ENCODE data around the gene MRPL37.
"Not testable (repeated sequence)": the region's sequence is repeated elsewhere in the genome, so short reads cannot be mapped to it uniquely, and the experiment has no call there.

The MRPL37 gene

DNA sequence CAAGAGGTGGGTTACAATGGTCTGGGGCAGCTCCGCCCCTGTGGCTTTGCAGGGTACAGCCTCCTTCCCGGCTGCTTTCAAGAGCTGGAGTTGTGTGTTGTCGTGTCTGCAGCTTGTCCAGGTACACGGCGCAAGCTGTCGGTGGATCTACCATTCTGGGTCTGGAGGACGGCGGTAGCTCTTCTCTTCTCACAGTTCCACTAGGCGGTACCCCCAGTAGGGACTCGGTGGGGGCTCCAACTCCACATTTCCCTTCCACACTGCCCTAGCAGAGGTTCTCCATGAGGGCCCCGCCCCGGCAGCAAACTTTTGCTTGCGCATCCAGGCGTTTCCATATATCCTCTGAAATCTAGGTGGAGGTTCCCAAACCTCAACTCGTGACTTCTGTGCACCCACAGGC is 34.8 kb upstream of the MRPL37 start:
- no peaks in the 10 kb centered on the region for H3K36me3 Mint-ChIP-seq (ENCODE audit: low read depth)

DNA sequence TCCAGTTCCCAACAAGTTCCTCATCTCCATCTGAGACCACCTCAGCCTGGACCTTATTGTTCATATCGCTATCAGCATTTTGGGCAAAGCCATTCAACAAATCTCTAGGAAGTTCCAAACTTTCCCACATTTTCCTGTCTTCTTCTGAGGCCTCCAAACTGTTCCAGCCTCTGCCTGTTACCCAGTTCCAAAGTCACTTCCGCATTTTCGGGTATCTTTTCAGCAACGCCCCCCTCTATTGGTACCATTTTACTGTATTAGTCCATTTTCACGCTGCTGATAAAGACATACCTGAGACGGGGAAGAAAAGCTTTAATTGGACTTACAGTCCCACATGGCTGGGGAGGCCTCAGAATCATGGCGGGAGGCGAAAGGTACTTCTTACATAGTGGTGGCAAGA is 33.6 kb upstream of the MRPL37 start:
- not testable (repeated sequence) for H3K27ac Mint-ChIP-seq; H3K36me3 Mint-ChIP-seq (ENCODE audit: low read depth); DNase-seq (ENCODE audit: low spot score); H3K27me3 Mint-ChIP-seq (ENCODE audit: low read depth); H3K9me3 Mint-ChIP-seq; H3K4me3 Mint-ChIP-seq; H3K4me1 Mint-ChIP-seq (ENCODE audit: low read depth)

More for the DNA sequence above, 34.8 kb upstream of the MRPL37 start:
- Mint-ChIP-seq H3K27me3 (ENCODE audit: low read depth) (no peaks in the 10 kb centered on the region), H3K9me3 (no peaks in the 10 kb centered on the region), H3K4me3 (no peak overlapping the region), H3K27ac (no peak overlapping the region), H3K4me1 (ENCODE audit: low read depth) (no peaks in the 10 kb centered on the region)
- DNase-seq (ENCODE audit: low spot score) = no peak

DNA sequence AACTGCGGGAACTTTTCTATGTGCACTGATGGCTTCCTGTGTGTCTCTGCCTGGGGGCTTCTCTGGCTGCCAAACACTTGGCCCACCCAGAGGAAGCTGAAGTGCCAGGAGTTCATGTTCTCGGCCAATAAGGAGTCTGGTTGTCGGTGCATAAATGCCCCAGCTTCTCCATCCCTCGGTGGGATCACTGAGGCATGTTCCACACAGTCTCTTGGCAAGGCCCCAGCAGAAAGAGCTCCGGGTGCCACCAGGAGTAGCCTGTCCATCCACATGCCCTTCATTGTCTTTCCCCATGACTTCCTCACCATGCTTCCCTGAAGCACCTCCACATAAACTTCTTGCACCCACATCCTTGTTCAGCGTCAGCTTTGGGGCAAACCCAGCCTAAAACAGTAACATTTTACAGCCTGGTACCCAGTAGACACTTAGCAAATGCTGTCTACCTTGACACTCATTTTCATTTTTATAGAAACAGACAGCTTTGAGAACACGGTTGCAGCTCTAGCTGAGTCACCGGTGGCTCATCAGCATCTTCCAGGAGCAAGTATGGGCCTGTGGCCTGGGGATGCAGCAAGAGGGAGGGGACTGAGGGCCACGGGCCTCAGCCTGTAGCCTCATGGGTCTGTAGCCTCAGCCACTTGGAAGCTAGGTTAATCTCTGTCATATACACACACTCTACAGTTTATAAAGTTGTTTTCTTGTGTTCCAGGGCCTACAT is 32.4 kb upstream of the MRPL37 start:
- no peak overlapping the region for H3K4me3 Mint-ChIP-seq
- DNase-seq (ENCODE audit: low spot score) = no peak
- no peak overlapping the region for H3K27ac Mint-ChIP-seq
- H3K4me1 Mint-ChIP-seq (ENCODE audit: low read depth) = peaks cover 5% of the 10 kb centered on the region
- H3K9me3 Mint-ChIP-seq = no peaks in the 10 kb centered on the region
- H3K36me3 Mint-ChIP-seq (ENCODE audit: low read depth) = no peaks in the 10 kb centered on the region
- no peaks in the 10 kb centered on the region for H3K27me3 Mint-ChIP-seq (ENCODE audit: low read depth)

DNA sequence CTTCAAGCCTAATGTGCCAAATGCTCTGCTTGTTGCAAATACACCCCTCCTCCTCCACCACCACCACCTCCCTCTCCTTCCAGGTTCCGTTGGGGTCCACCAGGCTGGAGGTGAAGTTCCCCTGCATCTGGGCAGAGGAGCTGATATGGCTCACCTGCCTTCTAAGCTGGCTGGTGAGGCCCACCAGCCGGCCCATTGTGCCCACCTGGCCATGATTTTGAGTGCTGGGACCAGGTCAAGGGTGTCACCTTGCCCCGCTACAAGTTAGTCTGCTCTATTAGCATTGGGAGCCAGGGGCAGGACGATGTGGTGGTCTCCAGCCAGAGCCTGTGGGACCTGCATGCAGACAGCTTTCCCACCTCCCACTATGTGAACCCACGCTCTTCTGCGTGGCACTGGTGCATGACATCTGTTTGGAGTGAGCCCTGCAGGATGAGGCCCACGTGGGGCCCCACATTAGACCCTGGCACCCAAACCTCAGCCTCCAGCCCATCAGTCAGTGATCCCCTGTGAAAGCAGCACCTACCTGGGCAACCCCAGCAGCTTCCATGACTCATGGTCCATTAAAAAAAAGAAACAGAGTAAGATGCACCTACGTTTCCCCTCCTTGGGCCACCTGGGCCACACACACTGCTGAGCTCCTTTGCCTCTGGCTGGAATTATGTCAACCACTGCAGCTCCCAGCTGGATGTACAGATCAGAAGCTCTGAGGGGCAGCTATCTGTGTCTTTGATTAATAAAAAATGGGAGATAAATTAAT is 31.6 kb upstream of the MRPL37 start:
- Mint-ChIP-seq H3K9me3 (no peaks in the 10 kb centered on the region), H3K4me3 (no peak overlapping the region), H3K36me3 (ENCODE audit: low read depth) (no peaks in the 10 kb centered on the region), H3K27ac (no peak overlapping the region), H3K4me1 (ENCODE audit: low read depth) (peaks cover 6% of the 10 kb centered on the region), H3K27me3 (ENCODE audit: low read depth) (no peaks in the 10 kb centered on the region)
- no peak for DNase-seq (ENCODE audit: low spot score)

DNA sequence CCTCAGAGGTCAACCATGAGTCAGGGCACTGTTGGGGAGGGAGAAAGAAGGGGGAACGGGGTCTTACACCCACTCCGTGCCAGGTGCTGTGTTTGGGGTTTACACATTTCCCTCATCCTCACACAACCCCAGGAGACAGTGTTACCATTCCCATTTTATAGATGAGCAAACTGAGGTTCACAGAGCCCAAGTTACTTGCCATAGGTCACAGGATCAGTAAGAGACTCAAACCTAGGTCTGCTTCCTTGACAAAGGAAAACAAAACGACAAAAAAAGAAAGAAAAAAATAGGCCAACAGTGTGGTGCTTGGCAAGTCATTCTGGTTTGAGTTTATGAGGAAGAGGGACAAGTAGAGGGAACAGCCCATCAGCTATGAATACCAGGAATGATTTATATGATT is 30.9 kb upstream of the MRPL37 start:
- H3K9me3 Mint-ChIP-seq = no peaks in the 10 kb centered on the region
- no peak overlapping the region for H3K27ac Mint-ChIP-seq
- H3K27me3 Mint-ChIP-seq (ENCODE audit: low read depth) = no peaks in the 10 kb centered on the region
- H3K4me3 Mint-ChIP-seq = no peak overlapping the region
- H3K4me1 Mint-ChIP-seq (ENCODE audit: low read depth) = peaks cover 7% of the 10 kb centered on the region
- no peaks in the 10 kb centered on the region for H3K36me3 Mint-ChIP-seq (ENCODE audit: low read depth)
- DNase-seq (ENCODE audit: low spot score) = no peak

DNA sequence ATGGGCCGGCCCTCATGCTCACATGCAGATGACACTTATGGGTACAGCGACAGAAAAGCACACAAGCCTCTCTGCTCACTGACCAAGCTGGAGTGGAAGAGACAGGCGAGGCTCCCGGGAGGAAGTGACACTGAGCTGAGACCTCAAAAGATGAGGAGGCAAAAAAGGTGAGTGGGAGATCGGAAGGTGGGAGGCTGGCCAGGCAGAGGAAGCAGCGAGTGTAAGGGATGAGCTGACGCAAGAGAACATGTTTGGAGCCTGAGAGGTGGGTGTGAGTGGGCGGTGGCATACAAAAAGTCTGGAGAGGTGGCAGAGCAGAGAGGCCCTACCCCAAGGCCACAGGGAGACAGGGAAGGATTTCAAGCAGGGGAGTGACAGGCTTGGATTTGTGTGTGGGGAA is 29.0 kb upstream of the MRPL37 start:
- no peak overlapping the region for H3K4me3 Mint-ChIP-seq
- DNase-seq (ENCODE audit: low spot score) = no peak
- H3K9me3 Mint-ChIP-seq = no peaks in the 10 kb centered on the region
- no peaks in the 10 kb centered on the region for H3K36me3 Mint-ChIP-seq (ENCODE audit: low read depth)
- peaks cover 9% of the 10 kb centered on the region for H3K4me1 Mint-ChIP-seq (ENCODE audit: low read depth)
- H3K27ac Mint-ChIP-seq = no peak overlapping the region
- no peaks in the 10 kb centered on the region for H3K27me3 Mint-ChIP-seq (ENCODE audit: low read depth)

DNA sequence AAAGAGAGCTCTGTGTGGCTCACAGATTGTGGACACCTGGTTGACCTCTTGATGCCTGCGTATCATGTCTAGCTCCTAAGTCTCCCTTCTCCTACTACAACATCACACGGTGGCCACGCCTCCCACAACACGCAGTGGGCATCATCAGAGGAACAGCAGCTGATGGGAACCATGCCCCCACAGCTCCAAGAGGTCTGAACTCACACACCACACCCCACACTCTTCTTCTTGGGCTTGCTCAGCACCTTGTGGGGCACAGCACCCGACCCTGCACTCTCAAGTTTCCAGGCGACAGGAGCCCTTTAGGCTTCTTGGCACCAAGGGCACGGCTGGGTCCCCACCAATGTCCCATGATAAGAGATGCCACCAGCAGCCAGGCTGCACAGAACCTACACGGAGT is 28.4 kb upstream of the MRPL37 start:
- no peak overlapping the region for H3K4me3 Mint-ChIP-seq
- no peak overlapping the region for H3K27ac Mint-ChIP-seq
- DNase-seq (ENCODE audit: low spot score) = no peak
- no peaks in the 10 kb centered on the region for H3K27me3 Mint-ChIP-seq (ENCODE audit: low read depth)
- H3K4me1 Mint-ChIP-seq (ENCODE audit: low read depth) = peaks cover 9% of the 10 kb centered on the region
- H3K36me3 Mint-ChIP-seq (ENCODE audit: low read depth) = no peaks in the 10 kb centered on the region
- no peaks in the 10 kb centered on the region for H3K9me3 Mint-ChIP-seq

DNA sequence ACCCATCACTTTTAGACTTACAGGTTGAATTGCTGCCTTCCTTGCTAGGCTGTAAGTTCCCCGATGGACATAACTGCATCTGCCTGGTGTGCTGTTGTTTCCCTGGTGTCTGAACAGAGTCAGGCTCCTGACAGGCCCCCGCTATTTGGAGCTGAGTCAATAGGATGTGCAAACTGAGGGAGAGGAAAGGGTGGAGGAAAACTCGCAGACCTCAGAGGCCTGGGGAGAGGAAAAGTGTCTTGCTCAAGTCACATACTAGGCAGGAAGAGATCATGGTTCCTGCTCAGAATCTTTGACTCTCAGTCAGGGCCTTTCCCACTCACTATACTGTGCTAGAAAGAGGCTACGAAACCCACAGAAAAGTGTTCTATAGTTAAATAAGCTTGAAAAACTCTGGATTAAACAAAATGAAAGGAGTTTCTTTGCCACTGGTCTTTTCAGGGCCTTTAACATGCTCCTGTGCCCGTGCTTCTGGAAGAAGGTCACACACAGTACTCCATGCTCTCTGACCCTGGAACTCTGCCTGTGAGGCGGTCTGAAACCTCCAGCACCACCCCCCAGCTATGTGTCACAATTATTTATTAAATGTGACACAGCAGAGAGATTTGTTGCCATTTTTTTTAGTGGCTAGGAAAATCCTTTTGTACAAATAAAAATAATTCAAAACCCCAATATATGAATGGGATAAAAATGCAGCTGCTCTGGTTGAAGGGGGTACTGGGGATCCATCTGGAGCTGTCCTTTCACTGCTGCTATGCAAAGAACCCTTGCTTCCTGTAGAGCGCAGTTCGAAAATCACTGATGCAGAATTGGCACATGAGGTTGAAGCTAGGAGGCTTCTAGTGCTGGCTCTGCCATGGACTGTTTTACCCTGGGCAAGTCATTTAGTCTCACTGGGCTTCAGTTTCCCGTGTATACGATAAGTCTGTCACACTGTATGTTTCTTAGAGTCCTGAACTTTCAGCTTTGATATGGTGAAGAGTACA is 27.1 kb upstream of the MRPL37 start:
- H3K27ac Mint-ChIP-seq = no peak overlapping the region
- DNase-seq (ENCODE audit: low spot score) = no peak

DNA sequence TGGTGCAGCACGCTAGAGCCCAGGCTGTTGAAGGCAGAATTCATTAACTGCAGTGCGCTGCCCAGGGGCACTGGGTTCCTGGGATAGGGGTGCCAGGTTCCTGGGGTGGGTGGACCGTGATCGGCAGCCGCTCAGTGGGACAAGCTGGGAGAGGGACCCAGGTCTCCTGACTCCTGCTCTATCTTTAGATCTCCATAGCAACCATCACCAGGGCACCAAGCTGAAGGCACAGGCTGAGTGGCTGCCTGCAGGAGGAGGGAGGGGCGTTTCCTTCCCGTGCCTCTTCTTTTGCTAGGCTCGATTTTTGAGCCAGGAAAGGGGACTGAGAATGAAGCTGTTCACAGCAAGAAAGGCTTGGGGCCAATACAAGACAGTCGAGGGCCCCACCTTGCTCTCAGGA is 26.3 kb upstream of the MRPL37 start:
- H3K9me3 Mint-ChIP-seq = no peaks in the 10 kb centered on the region
- peaks cover 9% of the 10 kb centered on the region for H3K4me1 Mint-ChIP-seq (ENCODE audit: low read depth)
- H3K27ac Mint-ChIP-seq = no peak overlapping the region
- DNase-seq (ENCODE audit: low spot score) = no peak
- H3K4me3 Mint-ChIP-seq = no peak overlapping the region
- no peaks in the 10 kb centered on the region for H3K36me3 Mint-ChIP-seq (ENCODE audit: low read depth)
- H3K27me3 Mint-ChIP-seq (ENCODE audit: low read depth) = no peaks in the 10 kb centered on the region

More for the DNA sequence above, 27.1 kb upstream of the MRPL37 start:
- no peak overlapping the region for H3K4me3 Mint-ChIP-seq
- no peaks in the 10 kb centered on the region for H3K36me3 Mint-ChIP-seq (ENCODE audit: low read depth)
- no peaks in the 10 kb centered on the region for H3K9me3 Mint-ChIP-seq
- peaks cover 9% of the 10 kb centered on the region for H3K4me1 Mint-ChIP-seq (ENCODE audit: low read depth)
- H3K27me3 Mint-ChIP-seq (ENCODE audit: low read depth) = no peaks in the 10 kb centered on the region

DNA sequence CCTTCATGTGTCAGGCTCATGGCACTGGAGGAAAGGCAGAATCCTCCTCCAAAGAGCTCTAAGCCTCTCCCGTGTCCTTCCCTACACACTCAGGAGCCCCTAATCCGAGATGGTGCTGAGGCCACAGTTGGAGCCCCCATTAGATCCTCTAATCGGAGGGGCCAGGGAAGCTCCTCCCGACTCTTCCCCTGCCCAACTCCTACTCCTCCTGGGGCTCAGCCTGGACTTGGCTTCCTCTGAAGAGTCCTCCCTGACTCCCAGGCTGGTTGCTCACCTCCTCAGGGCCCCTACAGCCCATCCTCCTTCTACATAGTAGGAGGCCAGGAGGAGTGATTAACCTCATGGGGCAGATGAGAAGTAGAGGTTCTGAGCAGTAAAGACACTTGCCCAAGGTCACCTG is 25.9 kb upstream of the MRPL37 start:
- peaks cover 9% of the 10 kb centered on the region for H3K4me1 Mint-ChIP-seq (ENCODE audit: low read depth)
- no peak for DNase-seq (ENCODE audit: low spot score)
- no peaks in the 10 kb centered on the region for H3K9me3 Mint-ChIP-seq
- H3K27ac Mint-ChIP-seq = no peak overlapping the region
- H3K36me3 Mint-ChIP-seq (ENCODE audit: low read depth) = no peaks in the 10 kb centered on the region
- H3K27me3 Mint-ChIP-seq (ENCODE audit: low read depth) = no peaks in the 10 kb centered on the region
- no peak overlapping the region for H3K4me3 Mint-ChIP-seq

DNA sequence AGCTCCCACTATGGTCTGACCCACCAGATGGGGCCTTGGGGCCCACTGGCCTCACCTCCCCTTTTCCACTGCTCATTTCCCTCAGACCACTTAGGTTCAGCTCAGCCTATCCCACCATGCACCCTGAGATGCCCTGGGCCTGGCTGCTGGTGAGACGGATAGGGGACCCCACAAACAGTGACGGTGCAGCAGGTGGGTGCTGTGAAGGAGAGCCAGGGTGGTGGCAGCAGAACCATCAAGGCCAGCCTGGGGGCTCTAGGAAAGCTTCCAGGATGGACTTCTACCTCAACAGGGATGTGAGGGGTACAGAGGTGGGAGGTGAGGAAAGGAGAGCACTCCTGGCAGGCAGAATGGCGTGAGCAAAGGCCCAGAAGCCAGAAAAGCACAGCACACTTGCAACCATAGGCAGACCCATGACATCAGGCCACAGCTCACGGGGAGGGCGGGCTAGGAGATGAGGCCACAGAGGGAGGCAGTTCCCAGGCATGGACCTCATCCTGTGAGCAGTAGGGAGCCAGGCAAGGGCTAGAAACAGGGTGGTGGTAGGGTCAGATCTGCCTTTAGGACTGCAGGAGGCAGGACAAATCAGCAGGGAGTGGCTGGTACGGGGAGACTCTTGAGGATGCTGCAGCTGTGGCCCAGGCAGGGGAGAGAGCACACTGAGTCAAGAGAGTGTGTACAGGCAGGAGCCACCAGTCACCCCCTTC is 23.2 kb upstream of the MRPL37 start:
- no peak overlapping the region for H3K27ac Mint-ChIP-seq
- H3K27me3 Mint-ChIP-seq (ENCODE audit: low read depth) = no peaks in the 10 kb centered on the region
- peaks cover under 1% of the 10 kb centered on the region for H3K36me3 Mint-ChIP-seq (ENCODE audit: low read depth)
- H3K4me1 Mint-ChIP-seq (ENCODE audit: low read depth) = peaks cover 5% of the 10 kb centered on the region
- DNase-seq (ENCODE audit: low spot score) = no peak
- H3K9me3 Mint-ChIP-seq = no peaks in the 10 kb centered on the region
- H3K4me3 Mint-ChIP-seq = no peak overlapping the region

DNA sequence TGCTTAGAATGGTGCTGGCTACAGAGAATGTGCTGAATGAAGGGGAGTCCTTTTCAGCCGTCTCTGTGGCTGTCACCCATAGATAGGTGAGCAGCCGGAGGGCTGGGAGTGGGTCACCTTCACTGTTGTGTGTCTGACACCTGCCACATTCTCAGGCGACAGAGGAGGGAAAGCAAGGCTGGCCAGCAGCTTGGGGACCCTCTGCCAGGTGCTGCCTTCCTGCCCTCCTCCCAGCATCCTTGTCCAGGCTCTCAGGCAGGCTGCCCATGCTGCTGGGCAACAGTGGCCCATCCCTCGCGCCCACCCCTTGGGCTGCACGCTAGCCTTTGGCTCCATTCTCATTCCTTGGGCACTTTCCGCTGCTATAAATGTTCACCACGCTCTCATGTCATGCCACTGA is 22.2 kb upstream of the MRPL37 start:
- DNase-seq (ENCODE audit: low spot score) = no peak
- H3K36me3 Mint-ChIP-seq (ENCODE audit: low read depth) = peaks cover 2% of the 10 kb centered on the region
- no peak overlapping the region for H3K27ac Mint-ChIP-seq

DNA sequence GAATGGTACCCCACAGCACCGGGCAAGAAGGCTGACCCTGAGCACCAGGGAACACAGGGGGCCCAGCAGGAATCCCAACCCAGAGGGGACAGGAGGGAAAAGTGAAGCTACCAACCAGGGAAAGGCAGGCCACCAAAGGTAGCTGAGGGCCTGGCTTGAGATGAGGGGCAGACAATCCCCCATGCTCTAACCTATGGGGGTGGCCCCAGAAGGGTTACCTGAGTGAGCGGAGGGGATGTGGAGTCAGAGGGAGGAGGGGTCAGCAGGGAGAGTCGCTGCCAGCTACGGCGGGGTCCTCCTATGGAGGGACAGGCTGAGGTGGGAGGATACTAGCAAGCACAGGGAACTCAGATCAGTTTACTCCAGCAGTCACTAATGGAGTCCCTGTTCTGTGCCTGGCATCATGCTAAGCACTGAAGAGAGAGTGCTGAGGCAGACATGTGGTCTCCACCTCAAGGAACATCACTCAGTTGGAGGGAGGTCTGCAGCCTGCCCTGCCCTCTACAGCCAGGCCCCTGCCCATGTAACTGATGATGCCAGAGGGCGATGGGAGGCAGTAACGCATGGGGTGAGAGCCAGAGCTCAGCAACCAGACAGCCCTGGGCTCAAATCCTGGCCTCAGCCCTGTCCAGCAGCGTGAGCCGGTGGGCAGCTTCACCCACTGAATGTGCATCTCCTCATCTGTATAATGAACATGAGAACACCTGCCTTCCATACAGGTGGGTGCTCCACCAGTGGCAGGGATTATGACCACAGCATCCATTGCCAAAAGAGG is 21.5 kb upstream of the MRPL37 start:
- no peaks in the 10 kb centered on the region for H3K9me3 Mint-ChIP-seq
- no peak for DNase-seq (ENCODE audit: low spot score)
- H3K36me3 Mint-ChIP-seq (ENCODE audit: low read depth) = peaks cover 2% of the 10 kb centered on the region
- no peak overlapping the region for H3K27ac Mint-ChIP-seq
- H3K4me3 Mint-ChIP-seq = no peak overlapping the region
- peaks cover 4% of the 10 kb centered on the region for H3K4me1 Mint-ChIP-seq (ENCODE audit: low read depth)
- H3K27me3 Mint-ChIP-seq (ENCODE audit: low read depth) = no peaks in the 10 kb centered on the region

More for the DNA sequence above, 22.2 kb upstream of the MRPL37 start:
- H3K27me3 Mint-ChIP-seq (ENCODE audit: low read depth) = no peaks in the 10 kb centered on the region
- no peak overlapping the region for H3K4me3 Mint-ChIP-seq
- H3K4me1 Mint-ChIP-seq (ENCODE audit: low read depth) = peaks cover 4% of the 10 kb centered on the region
- H3K9me3 Mint-ChIP-seq = no peaks in the 10 kb centered on the region

All from T-helper 2 cell treated with Interferon-gamma antibody and Interleukin-4, amounts not matched to agents 5 μg/mL and 100 μg/mL, for 36 hours (primary cell).